A673 (cell line): ENCODE data around the gene DACT3.

ENCODE experiments used
- CTCF ChIP-seq: fragments of 300-800, 200-600 bp; sonication (generic); conservative IDR thresholded peaks from 2 replicates; pipeline ENCODE4 v1.5.1; 2017; ENCODE audit warnings: low read depth, mild to moderate bottlenecking, antibody characterized with exemption, low read length, moderate library complexity, mixed read lengths
- EZH2 ChIP-seq: fragments of 200-600 bp; sonication (generic); IDR thresholded peaks from 2 replicates; pipeline ENCODE4 v1.6.1; 2017; ENCODE audit warnings: borderline replicate concordance, low read depth, mild to moderate bottlenecking, mixed read lengths, antibody characterized with exemption, low read length; ENCODE audit not compliant: poor library complexity, severe bottlenecking

- TF ChIP-seq CTCF (no peak), EZH2 (no peak)
Measured at GRCh38 chr19:46602392-46603194, 58.4 kb downstream of the DACT3 start.
